NCI-H2196 treated with DMSO at 0.1 percent for 48 hours (cell line): Measurements from ENCODE around the gene CPSF3.
A peak's percentile ranks its signal among the peaks of the same experiment; 100 is the strongest.
"Not testable (repeated sequence)": the region's sequence is repeated elsewhere in the genome, so short reads cannot be mapped to it uniquely, and the experiment has no call there.

Source experiments
- DNase-seq: peaks from one replicate; lab custom pipeline; 2025; ENCODE audit not compliant: unreplicated experiment; lab: John Stamatoyannopoulos, UW

The CPSF3 gene

DNA sequence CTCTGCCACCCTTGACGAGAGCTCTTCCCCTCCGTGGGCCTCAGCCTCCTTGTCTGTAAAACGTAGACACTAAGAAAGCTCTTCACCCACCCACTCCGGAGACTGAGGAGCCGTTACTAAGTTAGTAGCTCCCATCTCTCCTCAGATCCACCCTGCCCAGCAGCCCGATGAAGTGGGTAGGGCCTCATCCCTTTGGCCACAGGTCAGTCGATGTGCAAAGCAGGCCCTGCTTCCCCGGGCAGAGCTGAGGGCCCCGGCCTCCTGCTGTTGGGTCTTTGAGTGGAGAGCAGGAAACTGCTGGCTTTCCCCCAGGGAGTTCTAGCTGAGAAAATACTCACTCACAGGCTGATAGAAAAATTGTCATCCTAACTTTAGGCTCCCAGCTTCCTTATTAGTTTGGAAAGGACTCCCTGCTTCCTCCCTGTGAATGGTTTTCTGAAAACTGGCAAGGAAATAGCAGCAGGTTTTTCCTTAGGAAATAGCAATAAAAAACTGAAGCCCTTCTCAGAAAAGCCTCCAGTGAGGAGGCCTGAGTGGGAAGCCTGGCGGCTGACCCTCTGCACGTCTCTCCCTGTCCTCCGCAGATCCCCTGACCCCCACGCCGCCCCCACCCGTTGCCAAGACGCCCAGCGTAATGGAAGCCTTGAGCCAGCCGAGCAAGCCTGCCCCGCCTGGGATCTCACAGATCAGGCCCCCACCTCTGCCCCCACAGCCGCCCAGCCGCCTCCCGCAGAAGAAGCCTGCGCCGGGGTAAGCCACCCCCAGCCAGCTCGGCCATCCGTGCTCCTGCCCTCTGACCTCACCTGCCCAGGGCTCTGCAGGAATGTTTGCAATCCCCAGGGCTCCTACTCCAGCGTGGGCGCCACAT, 30.3 kb upstream of the CPSF3 start:
- DNase-seq, result no peak

DNA sequence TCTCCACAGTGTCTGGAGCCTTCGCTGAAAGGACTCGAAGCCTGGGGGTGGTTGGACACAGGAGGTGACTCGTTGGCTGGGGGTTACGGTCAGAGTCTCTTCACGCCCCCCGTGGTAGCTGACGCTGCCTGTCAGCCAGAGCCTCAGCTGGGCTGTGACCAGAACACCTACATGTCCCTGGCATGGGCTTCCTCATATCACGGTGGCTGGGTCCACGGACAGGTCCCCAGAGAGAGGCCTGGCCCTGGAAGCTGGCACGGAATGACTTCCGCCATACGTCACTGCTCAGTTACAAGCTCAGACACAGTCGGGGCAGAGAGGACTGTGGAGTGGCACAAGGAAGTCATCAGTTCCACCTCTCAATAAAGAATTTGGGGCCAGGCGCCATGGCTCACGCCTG, 28.6 kb upstream of the CPSF3 start:
- DNase-seq, result no peak

DNA sequence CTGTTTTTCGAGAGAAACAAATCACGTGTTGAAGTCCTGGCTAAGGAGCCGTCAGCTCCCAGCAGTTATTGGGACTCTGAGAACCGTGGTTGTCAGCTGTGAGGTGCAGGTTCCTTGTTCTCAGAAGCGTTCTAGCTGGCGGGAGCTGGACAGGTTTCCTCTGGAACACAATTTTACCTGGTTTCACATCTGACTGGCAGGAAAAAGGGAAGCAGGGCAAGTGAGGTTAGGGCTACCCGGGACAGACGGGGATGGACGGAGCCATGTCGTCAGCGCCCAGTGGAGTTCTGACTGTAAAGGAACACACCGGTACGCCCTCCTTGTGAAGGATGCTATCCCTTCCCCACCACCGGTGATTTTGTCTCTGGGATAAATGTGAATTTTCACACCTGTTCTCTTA, 26.3 kb upstream of the CPSF3 start:
- no peak for DNase-seq

DNA sequence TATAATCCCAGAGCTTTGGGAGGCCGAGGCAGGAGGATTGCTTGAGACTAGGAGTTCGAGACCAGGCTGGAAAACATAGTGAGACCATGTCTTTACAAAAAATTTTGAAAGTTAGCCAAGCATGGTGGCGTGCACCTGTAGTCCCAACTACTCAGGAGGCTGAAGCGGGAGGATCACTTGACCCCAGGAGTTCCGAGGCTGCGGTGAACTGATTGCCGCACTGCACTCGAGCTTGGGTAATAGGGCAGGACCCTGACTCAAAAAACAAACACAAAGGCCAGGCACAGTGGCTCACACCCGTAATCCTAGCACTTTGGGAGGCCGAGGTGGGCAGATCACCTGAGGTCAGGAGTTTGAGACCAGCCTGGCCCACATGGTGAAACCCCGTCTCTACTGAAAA, 25.2 kb upstream of the CPSF3 start:
- not testable (repeated sequence) for DNase-seq

DNA sequence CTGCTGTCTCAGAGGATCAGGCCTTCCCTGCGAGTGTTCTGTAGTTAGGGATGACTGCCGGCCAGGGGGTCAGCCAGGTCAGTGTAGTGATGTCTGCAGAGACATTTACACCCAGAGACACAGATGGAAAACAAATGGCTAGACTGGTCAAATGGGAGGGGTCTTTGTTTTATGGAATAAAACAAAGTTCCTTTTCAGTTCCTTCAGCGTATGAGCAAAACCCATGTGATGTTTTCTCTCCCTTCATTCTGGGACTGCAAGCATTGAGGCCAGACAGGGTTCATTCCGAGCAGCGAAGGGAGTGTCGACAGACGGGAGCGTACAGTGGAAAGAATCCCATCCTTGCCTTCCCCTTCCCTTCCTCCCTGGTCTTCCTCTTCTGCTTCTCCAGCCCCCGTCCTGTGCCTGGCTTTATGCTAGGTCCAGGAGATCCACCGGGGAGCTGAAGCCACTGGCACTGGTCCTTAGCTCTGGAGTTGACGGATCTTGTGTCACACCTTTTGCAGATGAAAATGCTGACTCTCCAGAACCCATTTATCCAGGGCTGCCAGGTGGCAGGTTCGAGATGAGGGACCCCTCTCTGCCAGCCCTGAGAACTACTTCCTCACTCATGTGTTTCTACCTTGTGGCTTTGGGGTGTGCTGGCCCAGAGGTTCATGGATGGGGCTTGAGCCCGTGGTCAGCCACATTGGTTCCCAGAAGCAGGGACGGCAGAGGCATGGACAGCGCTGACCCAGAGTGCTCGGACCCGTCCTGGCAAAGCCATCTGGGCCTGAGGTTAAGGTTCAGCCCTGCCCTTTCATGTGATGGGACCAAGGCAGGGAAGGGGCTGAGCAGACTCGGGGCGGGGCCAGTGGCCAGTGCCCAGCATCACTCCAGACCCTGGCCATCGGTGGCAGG, 24.3 kb upstream of the CPSF3 start:
- DNase-seq, result no peak

DNA sequence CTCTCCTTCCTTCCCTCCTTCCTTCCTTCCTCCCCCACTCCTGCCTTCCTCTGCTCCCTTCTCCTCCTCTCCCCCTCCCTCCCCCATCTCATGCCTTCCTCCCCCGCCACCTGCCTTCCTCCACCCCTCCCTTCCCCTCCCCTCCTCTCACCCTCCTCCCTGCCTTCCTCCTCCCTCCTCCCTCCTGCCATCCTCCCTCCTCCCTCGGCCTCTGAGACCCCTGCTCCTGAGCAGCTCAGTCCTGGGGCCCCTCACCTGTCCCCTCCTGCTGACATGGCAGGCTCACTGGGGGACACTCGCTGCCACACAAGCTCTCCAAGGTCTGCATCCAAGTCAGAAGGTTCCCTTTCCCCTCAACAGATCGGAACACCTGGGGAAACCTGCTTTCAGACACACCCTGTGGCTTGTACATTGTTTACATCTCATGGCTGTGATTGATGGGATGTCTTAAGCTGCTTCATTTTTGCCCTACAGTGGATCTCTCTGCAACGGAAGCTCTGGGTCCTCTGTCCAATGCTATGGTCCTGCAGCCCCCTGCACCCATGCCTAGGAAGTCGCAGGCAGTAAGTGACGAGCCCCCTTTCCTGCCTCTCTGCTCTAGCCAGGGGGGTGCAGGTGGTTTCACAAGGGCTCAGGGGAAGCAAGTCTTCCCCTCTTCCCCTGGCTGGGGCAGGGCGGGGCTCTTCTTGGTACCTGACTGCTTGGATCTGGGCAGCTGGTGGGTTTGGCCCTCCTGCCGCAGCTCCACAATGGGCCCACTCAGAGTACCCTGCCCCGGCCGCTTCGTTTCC, 23.0 kb upstream of the CPSF3 start:
- DNase-seq, result no peak

DNA sequence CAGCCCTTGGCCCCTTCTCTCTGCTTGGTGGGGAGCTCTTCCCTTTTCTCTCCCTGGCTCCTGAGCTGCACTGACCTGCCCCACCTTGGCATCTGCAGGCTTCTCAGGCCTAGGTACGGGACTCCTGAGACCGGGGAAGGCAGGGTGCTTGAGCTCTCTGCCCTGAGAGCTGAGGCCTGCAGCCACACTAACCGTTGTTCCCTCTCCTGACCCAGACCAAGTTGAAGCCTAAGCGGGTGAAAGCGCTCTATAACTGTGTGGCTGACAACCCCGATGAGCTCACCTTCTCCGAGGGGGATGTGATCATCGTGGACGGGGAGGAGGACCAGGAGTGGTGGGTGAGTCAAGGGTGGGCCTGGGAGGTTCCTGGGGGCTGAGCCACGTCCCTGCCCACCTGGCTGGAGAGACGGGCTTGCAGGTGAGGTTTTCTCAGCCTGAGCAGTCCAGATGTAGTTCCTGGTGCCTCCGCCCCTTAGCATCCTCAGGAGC, 22.4 kb upstream of the CPSF3 start:
- DNase-seq, result no peak

DNA sequence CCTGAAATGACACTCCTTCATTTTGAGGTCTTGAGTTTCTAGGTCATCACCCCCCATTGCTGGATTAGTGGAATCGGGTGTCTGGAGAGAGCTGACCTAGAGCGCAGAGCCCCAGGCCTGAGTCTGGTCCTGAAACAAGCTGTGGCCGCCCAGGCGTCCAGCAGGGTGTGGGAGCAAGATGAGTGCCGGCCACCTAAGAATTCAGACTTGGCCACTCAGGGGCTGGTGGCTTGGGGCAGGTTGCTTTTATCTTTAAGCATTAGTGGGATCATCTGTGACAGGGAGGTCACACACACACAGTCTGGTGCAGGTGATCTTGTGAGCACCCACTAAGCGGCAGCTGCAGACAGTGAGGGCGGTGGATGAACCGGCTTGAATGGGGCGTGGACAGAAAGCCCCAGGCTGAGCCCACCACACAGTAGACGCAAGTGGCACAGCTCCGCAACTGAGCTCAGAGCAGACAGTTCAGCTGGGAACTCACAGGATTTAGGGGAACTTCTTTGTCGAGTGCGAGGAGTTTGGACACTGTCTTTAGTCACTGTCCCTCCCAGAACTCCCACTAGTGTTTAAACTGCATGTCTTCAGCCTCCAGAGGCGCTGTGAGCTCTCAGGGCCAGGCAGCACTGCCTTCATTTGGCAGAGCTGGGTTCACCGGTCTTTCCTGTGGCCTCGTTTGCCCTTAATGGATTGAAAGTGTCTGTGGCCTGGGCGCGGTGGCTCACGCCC, 21.6 kb upstream of the CPSF3 start:
- DNase-seq, result no peak

DNA sequence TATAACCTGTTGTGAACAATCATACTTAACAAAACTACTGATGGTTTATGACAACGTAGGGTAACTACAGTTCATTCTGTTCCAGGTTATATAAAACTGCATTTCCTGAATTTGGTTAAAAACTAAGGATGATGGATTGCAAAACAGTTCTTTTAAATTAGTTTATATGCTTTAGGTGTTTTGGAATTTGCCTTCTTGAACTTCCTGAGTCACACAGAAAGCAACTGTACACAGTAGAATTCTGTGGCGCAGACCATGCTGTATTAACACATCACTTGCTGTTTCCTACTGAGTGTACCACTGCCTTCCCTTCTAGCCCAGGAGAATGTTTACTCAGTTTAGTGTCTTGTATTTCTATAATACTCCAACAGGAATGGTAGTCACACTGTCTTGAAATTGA, 19.5 kb upstream of the CPSF3 start:
- no peak for DNase-seq

DNA sequence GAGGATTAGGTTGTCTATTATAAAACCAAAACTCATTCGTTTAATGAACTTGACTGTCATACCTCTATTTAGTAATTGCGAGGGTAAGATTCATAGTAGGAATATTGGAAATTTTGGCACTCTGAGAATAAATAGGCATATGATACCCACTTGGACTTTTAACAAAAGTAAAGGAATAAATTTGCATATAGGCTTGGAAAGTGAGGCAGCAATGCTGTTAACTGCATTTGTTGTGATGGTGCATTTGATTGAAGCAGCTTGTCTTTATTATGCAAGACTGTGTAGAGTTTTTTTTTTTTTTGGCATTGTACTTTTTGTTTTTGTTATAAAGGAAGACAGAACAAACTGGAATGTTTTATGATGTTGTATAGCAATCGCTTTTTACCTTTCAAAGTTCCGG, 19.0 kb upstream of the CPSF3 start:
- DNase-seq, result no peak

DNA sequence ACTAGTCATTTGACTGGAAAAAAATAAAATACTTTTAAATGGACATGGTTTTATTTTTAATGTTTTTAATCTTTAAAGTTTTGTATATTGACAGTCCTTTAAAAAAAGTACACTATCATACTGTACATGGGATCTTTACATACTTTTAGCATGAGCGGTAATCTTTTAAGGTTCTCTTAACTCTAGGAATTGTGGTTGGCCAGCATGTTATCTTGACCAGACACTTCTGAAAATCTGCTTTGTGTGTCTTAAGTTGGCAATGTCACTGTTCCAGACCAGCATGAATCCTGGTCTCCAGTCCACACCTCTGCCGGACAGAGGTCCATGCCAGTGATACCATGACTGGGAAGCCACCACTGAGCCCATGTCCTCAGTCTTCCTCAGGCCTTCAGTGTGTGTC, 17.8 kb upstream of the CPSF3 start:
- DNase-seq, result no peak

DNA sequence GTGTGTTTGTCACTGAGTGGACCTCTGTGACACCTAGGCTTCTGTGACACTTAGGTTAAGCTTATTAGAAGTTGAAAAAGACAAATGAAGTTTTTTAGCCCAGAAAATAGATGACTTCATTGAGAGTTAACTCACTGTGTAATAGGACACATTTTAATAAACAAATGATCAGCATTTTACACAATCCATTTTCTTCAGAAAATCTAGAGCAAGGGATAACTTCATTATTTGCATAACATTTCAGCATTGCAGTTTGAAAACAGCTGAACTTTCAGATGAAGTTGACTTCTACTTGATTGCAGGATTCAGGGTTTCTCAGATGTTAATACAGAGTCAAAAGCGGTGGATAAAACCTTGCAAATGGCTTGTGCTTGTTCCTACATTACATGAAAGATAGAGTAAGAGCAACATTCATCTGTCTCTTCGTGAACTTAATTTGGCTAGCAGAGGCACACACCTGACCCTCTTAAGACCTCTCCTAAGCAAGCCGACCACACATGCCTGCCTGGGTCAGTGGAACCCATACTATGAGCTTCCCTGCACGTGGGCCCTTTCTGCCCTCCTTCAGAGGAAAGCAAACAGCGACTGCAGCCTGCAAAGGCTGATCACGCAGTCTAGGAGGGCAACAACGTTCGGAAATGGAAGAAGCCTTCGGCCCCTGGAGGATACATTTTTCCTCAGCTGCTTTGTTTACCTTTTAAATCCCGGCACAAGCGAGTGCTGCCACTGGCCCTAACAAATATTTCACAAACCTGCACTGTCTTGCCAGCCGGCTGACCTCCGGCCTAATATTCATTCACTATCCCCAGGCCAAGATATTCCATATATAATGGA, 16.7 kb upstream of the CPSF3 start:
- no peak for DNase-seq

DNA sequence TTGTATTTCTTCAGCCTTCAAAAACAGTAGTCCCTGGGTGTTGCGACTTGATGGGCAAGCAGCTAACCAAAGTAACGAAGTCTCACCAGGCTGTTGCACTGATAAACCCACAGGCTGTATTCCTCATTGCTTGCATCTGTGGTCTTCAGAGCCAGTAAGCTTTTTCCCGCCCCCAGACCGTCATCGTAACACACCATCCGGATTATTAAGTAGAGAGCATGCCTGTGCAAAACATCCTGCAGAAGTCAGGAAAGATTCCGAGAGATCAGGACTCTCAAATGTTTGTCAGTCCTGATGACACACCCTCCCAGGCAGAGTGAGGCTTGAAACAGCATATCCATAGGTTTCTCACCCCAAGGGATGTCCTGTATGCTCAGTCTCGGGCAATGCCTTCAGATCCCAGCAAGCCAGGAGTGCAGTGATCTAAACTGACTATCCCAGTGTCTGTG, 16.1 kb upstream of the CPSF3 start:
- no peak for DNase-seq

DNA sequence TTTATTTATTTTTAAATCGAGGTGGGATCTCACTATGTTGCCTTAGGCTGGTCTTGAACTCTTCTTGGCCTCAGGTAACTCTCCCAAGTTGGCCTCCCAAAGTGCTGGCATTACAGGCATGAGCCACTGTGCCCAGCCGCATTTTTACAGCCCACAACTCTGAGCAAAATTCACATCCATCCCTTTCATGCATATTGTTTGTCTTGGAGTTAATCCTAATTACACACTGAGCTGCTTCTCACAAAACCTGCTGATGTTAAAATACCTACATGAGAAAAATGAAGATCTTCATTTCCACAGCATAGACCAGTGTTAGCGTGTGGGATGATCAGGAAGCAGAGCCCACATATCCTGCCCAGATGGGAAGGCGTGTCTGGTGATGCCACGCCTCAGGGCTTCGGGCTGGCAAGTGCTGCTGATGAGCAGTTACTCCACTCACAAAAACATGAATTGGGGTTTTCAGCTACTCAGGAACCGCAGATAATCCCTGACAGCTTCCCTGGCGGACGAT, 14.8 kb upstream of the CPSF3 start:
- DNase-seq, result peak; percentile 7

DNA sequence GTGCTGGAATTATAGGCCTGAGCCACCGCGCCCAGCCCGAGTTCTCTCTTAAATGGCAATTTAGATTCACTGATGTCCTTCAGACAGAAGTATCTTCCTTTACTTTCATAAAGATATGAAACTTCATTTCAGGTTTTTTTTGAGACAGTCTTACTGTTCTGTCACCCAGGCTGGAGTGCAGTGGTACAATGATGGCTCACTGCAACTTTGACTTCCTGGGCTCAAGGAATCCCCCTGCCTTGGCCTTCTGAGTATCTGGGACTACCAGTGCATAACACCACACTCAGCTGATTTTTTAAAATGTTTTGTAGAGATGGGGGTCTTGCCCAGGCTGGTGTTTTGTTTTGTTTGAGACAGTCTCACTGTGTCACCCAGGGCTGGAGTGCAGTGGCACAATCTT, 13.3 kb upstream of the CPSF3 start:
- no peak for DNase-seq

DNA sequence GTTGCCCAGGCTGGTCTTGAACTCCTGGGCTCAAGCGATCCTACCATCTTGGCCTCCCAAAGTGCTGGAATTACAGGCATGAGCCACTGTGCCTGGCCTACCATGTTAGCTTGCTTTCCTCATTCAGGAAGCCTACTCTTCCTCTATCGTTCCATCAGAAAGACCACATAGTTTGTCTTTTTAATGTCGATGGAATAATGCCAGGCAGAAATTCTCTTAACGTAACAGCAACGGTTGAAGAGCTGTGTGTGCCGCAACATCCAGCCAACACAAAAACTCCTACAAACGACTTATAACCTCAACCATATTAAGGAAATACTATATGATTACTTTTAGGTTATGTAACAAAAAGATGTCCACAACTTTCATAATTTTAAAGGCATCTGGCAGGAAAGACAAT, 10.7 kb upstream of the CPSF3 start:
- no peak for DNase-seq

DNA sequence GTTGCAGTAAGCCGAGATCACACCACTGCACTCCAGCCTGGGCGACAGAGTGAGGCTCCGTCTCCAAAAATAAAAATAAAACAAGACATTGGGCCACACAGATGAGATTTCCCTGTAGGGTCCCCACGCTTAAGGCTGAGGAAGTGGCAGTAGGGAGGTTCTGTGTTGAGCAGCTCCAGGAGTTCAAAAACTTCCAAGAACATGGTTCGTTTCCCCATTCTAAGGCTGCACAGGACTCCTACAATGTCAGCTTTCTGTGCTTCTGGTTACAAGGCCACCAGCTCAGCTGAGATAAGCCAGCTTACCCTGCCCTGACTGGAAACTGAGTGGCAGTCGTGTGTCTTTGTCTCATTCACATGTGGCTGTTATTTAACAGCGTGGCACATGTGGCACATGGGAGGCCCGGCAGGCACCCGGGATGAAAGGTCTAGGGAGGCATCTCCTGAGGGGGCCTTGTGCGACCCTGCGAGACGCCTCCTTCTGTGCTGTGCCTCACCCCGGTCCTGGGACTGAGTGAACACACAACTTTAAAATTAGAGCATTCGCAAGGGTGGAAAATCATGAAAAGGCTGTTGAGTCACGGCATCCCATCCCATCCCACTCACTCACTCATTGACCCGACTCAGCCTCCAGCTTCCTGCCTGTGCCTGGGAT, 7.8 kb upstream of the CPSF3 start:
- DNase-seq, result no peak

DNA sequence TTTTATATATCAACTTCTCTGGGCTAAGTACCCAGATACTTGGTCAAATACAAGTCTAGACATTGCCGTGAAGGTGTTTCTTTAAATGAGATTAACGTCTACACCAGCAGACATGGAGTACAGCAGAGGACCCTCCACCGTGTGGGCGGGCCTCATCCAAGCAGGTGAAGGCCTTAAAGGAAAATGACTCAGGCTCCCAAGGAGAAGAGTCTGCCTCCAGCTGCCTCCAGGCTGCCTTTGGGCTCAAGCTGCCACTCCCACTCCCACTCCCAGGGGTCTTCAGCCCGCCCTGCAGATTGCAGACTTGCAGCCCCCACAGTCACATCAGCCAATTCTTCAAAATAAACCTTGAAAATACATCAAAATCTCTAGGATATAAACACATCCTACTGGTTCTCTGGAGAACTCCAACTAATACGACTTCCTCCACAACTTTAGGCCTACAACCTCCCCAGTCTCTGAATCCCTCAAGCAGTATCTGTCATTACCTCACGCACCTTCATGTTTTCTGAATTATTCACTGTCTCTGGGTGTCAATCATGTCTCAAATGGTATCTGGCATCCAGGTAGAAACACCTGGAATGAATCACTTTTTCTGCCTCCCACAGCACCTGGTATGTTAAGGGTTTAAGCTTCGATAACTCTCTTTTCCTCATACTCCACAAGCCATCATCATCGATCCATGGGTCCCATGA, 7.0 kb upstream of the CPSF3 start:
- DNase-seq, result no peak
